HG02938 (cell line): ENCODE measurements around the gene VAV3.

Experiments
- ATAC-seq: cut with Tn5 transposase; IDR thresholded peaks from one replicate; pipeline ENCODE4 v1.9.1; 2021; ENCODE audit warnings: mild to moderate bottlenecking, moderate library complexity; ENCODE audit not compliant: unreplicated experiment

Gene VAV3

GRCh38 chr1:107842241-107842640 lies 122.7 kb downstream of the VAV3 start:
- no peak for ATAC-seq

GRCh38 chr1:107840725-107841124 lies 124.3 kb downstream of the VAV3 start:
- ATAC-seq: no peak

- no peak for ATAC-seq
These were observed 126.9 kb downstream of the VAV3 start for GRCh38 chr1:107838056-107838455.

DNA sequence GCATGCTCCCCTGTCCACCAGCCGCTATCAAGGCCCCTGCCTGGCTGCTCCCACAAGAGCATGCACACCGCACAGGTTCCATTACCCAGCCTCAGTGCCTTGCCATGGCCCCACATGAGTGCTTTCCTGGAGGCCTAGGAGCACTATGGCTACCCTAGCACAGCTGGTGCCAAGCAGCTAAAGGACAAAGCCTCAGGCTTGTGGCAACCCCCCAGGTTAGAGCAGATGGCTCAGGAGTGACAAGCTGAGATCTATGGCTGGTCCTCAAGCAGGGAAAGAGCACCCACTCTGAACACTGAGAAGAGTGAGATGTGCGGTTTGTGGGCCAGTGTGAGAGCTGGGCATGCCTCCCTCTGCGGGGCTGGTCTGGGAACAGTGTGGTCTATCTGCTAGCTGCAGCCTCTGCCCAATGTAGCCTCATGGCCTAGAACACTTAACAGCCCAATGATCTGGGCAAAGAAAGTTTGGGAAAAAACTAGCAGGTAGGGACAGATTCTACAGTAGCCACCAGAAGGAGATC lies 129.8 kb downstream of the VAV3 start:
- no peak for ATAC-seq

DNA sequence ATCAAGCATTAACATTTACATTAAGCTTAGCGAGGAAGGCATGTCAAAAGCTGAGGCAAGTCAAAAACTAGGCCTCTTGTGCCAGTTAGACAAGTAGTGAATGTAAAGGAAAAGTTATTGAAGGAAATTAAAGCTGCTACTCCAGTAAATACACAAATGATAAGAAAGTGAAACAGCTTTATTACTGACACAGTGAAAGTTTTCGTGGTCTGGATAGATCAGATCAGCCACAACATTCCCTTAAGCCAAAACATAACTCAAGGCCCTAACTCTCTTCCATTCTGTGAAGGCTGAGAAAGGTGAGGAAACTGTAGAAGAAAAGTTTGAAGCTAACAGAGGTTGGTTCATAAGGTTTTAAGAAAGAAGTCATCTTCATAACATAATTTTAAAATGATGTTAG lies 131.9 kb downstream of the VAV3 start:
- ATAC-seq: no peak

- no peak for ATAC-seq
These were observed 133.1 kb downstream of the VAV3 start for GRCh38 chr1:107831921-107832320.

GRCh38 chr1:107830526-107830925 lies 134.5 kb downstream of the VAV3 start:
- no peak for ATAC-seq

DNA sequence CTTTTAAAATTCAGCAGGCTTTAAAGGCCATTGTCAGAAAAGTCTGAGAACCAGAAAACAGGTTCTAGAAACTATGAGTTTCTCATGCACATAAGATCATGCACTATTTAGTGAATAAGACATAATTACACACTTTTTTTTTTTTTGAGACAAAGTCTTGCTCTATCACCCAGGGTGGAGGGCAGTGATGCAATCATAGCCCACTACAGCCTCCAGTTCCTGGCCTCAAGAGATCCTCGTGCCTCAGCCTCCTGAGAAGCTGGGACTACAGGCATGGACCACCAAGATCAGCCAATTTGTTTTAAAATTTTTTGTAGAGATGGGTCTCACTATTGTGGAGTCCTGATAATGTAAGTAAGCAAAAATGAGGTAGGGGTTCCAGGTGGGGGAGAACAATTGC lies 134.9 kb downstream of the VAV3 start:
- no peak for ATAC-seq

DNA sequence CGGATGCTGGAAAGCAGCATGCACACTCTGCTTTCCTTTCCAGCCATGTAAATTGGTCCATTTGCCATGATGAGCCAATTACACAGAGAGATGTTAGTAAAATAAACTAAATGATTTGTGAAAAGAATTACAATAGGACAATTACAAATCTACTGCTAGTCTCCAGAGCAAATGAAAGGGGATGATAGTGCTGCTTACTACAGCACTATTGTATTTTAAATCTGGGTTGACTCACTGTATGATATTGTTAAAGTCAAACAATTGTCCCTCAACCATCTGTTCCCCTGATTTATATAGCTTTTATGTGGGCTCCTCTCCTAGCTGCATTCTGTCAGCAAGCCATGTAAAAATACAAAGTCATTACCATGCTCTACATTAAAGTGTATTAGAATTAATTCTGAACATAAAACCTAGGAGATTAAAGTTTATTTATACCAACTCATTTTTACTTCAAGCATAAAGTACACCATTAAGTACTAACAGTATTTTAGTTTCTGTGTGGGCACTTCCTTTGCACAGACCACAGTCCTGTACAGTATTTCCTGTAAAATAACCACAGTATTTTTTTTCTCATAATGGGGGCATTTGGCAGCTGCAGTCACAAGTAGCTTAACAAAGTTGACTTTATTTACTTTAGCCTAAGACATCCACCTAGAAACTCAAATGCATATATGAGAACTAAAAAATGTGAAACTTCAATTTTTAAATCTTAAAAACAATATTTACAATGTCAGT lies 135.8 kb downstream of the VAV3 start:
- no peak for ATAC-seq

GRCh38 chr1:107824946-107825345 lies 140.0 kb downstream of the VAV3 start:
- ATAC-seq: no peak

DNA sequence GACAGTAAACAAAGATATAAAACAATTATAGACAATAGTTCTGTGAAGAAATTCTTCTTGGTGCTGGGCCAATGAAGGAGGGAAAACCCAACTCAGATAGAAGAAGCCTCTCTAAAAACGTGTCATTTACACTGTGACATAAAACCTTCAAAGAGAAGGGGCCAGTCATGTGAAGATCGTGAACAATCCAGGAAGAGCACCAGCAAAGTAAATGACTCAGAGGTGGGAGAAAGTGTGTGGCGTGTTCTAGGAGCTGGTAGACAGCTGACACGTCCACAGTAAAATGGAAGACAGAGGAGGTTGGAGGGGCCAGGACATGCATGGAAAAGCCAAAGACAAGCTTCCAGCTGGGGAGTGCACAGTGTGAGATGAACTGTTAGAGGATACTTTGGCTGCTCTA lies 143.6 kb downstream of the VAV3 start:
- ATAC-seq: no peak

- no peak for ATAC-seq
These were observed 144.2 kb downstream of the VAV3 start for GRCh38 chr1:107820801-107821200.

GRCh38 chr1:107817935-107818334 lies 147.0 kb downstream of the VAV3 start:
- no peak for ATAC-seq

GRCh38 chr1:107817206-107817605 lies 147.8 kb downstream of the VAV3 start:
- ATAC-seq: no peak

DNA sequence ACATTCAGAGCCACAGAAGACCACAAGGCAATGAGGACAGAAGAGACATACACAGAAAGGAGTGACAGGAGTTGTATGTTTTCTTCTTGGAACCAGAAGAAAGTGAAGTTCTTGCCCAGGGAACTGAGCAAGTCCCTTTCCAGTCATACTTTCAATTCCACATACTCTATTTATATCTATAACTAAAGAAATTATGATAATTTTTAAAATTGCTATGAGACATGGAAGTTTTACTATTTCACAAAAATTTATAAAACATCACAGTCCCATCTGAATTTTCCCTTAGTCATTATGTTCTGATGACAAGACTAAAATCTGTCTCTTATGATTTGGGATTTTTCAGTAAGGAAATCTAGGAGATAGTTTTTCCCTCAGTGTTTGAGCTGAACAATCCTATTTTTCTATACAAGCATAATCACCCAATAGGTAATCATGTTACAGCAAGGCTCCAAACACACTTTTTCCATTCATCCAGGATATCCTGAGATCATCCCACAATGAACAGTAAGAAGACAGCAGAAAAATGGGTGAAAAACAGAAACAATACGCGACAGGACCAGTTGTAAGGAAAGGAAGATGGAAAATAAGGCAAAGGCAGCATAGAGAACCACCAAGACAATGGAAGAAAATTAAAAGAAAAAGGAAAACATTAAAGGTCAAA lies 154.6 kb downstream of the VAV3 start:
- ATAC-seq: no peak

- ATAC-seq: no peak
These were observed 157.1 kb downstream of the VAV3 start for GRCh38 chr1:107807855-107808254.

DNA sequence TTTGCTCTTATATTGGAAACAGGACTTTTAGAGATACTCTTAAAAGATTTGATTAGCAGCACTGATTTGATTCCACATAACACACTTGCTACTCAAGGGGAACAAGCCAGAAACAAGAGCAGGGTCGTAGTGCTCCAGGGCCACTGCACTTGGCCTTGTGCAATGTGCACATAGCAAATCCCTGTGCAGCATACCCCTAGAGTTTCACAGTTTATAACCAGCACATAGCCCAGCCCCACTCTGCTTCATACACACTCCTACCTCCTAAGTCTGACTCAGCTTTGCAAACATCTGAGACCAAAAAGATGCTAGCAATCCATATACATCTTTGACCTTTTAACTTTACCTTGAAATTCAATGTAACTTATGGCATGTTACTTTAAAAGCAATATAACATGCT lies 157.6 kb downstream of the VAV3 start:
- ATAC-seq: no peak

DNA sequence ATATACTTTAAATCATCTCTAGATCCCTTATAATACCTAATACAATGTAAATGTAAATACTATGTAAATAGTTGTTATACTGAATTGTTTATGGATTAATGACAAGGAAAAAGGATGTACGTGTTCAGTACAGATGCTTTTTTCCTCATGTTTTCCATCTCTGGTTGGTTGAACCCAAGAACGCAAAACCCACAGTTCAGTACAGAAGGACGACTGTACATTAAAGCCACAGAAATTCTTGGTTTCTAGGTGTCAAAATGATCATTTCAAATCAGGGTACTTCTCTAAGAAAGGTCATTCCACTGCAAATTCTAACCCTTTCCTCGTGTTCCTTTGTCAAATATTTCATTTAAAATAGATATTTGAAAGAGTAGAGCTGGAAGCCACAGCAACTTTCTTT lies 158.1 kb downstream of the VAV3 start:
- ATAC-seq: no peak

GRCh38 chr1:107804741-107805140 lies 160.2 kb downstream of the VAV3 start:
- no peak for ATAC-seq

DNA sequence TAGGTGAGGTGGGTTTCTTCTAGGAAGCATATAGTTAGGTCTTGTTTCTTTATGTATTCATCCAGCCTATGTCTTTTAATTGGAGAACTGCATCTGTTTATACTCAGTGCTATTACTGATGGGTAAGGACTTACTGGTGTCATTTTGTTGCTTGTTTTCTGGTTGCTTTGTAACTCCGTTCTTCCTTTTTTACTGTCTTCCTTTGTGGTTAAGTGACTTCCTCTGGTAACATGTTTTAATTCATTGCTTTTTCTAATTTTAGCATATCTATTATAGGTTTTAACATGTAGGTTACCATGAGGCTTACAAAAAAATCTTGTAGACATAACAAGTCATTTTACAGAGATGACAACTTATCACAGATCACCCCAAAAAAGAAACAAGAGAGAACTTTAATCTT lies 160.8 kb downstream of the VAV3 start:
- no peak for ATAC-seq

DNA sequence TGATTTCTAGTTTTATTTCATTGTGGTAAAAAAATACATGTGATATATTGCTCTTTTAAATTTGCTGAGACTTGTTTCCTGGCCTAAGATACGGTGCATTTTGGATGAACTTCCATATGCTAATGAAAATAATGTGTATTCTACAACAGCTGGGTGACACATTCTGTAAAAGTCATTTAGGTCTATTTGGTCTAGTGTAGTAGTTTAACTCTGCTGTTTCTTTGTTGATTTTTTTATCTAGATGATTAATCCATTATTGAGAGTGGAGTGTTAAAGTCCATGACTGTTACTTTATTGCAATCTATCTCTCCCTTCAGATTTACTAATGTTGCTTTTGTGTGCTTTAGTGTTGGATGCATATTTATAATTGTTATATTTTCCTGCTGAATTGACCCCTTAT lies 161.4 kb downstream of the VAV3 start:
- ATAC-seq: no peak

DNA sequence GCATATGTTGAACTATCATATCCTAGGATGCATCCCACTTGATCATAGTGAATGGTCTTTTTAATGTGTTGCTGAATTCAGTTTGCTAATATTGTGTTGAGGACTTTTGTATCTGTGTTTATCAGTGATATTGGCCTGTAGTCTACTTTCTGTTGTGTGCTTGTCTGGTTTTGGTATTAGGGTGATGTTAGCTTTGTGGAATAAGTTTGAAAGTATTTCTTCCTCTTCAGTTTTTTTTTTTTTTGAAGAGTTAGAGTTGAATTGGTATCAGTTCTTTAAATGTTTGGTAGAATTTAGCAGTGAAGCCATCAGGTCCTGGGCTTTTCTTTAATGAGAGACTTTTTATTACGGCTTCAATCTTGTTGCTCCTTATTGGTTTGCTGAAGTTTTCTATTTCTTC lies 162.3 kb downstream of the VAV3 start:
- ATAC-seq: no peak

- ATAC-seq: no peak
These were observed 169.0 kb downstream of the VAV3 start for GRCh38 chr1:107795994-107796393.
